ENCODE data around the gene CBS. TPM values are rescaled to one million over a fixed set of nuclear protein-coding genes. Genes with fewer than 3 reads are reported as not detected.

Gene CBS
- total and polyA plus RNA-seq, 2 donors (not counting 1 experiment from before 2014, with no cell fraction given) = 0.15 to 2.0 TPM

DNA sequence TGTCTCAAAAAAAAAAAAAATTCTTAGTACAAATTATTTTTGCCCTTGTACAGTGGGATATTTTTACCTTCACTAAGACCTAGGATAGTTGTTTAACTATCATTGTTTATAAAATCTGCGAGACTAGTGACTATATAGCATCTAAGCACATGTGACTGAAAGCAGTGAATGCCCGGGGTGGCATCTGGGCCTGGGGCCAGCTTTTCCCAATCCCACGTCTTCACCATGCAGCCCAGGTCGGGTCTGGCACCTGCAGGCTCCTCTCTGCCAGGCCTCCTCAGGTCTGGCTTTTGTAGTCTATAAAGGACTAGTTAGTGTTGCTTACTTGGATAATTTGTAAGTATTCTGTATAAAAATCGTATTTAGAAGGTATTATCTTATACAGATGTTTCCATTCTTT is 40.8 kb downstream of the CBS start:
- no peaks in the 10 kb centered on the region for H3K4me1 Mint-ChIP-seq
- WGBS (ENCODE audit: insufficient coverage) = 100% methylated on average over 1 of the region's 5 CpGs
- H3K4me1 ChIP-seq (ENCODE audit: control insufficient read depth in 2 of 2, insufficient read depth in 2 of 2, low read length in 2 of 2) = no peaks in the 10 kb centered on the region
- ATAC-seq (ENCODE audit: low read depth) (no peak), DNase-seq (no peak)
- no peak overlapping the region for H3K4me3 ChIP-seq (ENCODE audit: control extremely low read depth in 1 of 5, extremely low read depth in 1 of 5, insufficient read depth in 1 of 5, low read depth in 2 of 5, low read length in 4 of 5)
- no peak overlapping the region for H3K9ac ChIP-seq (ENCODE audit: low read length)
- TF ChIP-seq, protein P1, sequence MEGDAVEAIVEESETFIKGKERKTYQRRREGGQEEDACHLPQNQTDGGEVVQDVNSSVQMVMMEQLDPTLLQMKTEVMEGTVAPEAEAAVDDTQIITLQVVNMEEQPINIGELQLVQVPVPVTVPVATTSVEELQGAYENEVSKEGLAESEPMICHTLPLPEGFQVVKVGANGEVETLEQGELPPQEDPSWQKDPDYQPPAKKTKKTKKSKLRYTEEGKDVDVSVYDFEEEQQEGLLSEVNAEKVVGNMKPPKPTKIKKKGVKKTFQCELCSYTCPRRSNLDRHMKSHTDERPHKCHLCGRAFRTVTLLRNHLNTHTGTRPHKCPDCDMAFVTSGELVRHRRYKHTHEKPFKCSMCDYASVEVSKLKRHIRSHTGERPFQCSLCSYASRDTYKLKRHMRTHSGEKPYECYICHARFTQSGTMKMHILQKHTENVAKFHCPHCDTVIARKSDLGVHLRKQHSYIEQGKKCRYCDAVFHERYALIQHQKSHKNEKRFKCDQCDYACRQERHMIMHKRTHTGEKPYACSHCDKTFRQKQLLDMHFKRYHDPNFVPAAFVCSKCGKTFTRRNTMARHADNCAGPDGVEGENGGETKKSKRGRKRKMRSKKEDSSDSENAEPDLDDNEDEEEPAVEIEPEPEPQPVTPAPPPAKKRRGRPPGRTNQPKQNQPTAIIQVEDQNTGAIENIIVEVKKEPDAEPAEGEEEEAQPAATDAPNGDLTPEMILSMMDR (IDR thresholded peaks at IDR 0.05) = no peak
- TF ChIP-seq EZH2 (IDR thresholded peaks at IDR 0.05; ENCODE audit: borderline replicate concordance, insufficient read depth, low read depth, low read length, poor library complexity, severe bottlenecking) = no peak
- no peak overlapping the region for H3K4me3 Mint-ChIP-seq
- H2AFZ ChIP-seq (ENCODE audit: insufficient read depth, low read depth, low read length, poor library complexity, severe bottlenecking) = no peak overlapping the region
- H3K36me3 ChIP-seq (replicated peaks in 1 of 2; ENCODE audit: control extremely low read depth in 1 of 2, control insufficient read depth in 1 of 2, extremely low read depth in 1 of 2, insufficient read depth in 2 of 2, low read length in 1 of 2) = peaks cover 1 to 17% of the 10 kb centered on the region in 2 experiments
- H3K27ac Mint-ChIP-seq = no peak overlapping the region
- H3K9me3 Mint-ChIP-seq (ENCODE audit: insufficient read depth) = no peaks in the 10 kb centered on the region
- no peaks in the 10 kb centered on the region for H3K27me3 ChIP-seq (replicated peaks in 1 of 4; ENCODE audit: control extremely low read depth in 1 of 4, control insufficient read depth in 3 of 4, insufficient read depth in 4 of 4, low read length in 3 of 4)
- no peaks in the 10 kb centered on the region for H3K9me3 ChIP-seq (ENCODE audit: control extremely low read depth in 1 of 3, control insufficient read depth in 2 of 3, insufficient read depth in 1 of 3, low read length in 2 of 3)
- H3K4me2 ChIP-seq (replicated peaks; ENCODE audit: low read depth, low read length, poor library complexity, severe bottlenecking) = no peak overlapping the region
- intact Hi-C loops (cut with micrococcal nuclease) = no loop called here
- POLR2A ChIA-PET = no interaction called here
- no peaks in the 10 kb centered on the region for H3K79me2 ChIP-seq (ENCODE audit: control insufficient read depth, insufficient read depth, low read length)
- no peak overlapping the region for H3K27ac ChIP-seq (ENCODE audit: low read length in 2 of 2)
- CTCF ChIA-PET = no interaction called here
- no peaks in the 10 kb centered on the region for H4K20me1 ChIP-seq (ENCODE audit: control insufficient read depth, insufficient read depth, low read length, poor library complexity, severe bottlenecking)
- H3K27me3 Mint-ChIP-seq = no peaks in the 10 kb centered on the region

DNA sequence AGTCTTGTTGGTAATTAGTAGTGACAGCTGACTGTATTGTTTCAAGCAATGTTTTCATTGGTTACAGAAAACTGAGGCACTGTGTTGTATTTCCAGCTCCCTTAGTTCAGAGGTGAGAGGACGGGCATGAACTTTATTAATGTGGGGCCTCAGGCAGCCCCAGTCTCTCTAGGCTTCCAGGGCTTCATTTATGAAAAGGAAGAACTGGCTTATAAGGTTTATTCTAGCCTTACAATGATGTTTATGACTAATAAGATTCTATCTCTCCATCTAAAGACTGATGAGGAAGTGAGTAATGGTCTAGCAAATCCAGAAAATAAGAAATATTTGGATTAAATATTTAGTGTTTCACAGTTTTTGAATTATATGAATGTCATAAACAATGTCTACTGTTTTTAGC is 41.5 kb downstream of the CBS start:
- ATAC-seq (ENCODE audit: low read depth) (no peak), DNase-seq (no peak)
- CTCF ChIA-PET = no interaction called here
- Mint-ChIP-seq H3K4me3 (no peak overlapping the region), H3K4me1 (no peaks in the 10 kb centered on the region), H3K9me3 (ENCODE audit: insufficient read depth) (no peaks in the 10 kb centered on the region), H3K27ac (no peak overlapping the region), H3K27me3 (no peaks in the 10 kb centered on the region)
- no peaks in the 10 kb centered on the region for H4K20me1 ChIP-seq (ENCODE audit: control insufficient read depth, insufficient read depth, low read length, poor library complexity, severe bottlenecking)
- WGBS (ENCODE audit: insufficient coverage) = no CpG with 5 or more reads among the region's 1 CpG
- H3K36me3 ChIP-seq (replicated peaks in 1 of 2; ENCODE audit: control extremely low read depth in 1 of 2, control insufficient read depth in 1 of 2, extremely low read depth in 1 of 2, insufficient read depth in 2 of 2, low read length in 1 of 2) = peaks cover 1 to 20% of the 10 kb centered on the region in 2 experiments
- H3K4me2 ChIP-seq (replicated peaks; ENCODE audit: low read depth, low read length, poor library complexity, severe bottlenecking) = no peak overlapping the region
- H3K4me3 ChIP-seq (ENCODE audit: control extremely low read depth in 1 of 5, extremely low read depth in 1 of 5, insufficient read depth in 1 of 5, low read depth in 2 of 5, low read length in 4 of 5) = no peak overlapping the region
- intact Hi-C loops (cut with micrococcal nuclease) = no loop called here
- H3K9me3 ChIP-seq (ENCODE audit: control extremely low read depth in 1 of 3, control insufficient read depth in 2 of 3, insufficient read depth in 1 of 3, low read length in 2 of 3) = no peaks in the 10 kb centered on the region
- H3K27me3 ChIP-seq (replicated peaks in 1 of 4; ENCODE audit: control extremely low read depth in 1 of 4, control insufficient read depth in 3 of 4, insufficient read depth in 4 of 4, low read length in 3 of 4) = no peaks in the 10 kb centered on the region
- TF ChIP-seq, protein P1 (IDR thresholded peaks at IDR 0.05) = no peak
- TF ChIP-seq EZH2 (IDR thresholded peaks at IDR 0.05; ENCODE audit: borderline replicate concordance, insufficient read depth, low read depth, low read length, poor library complexity, severe bottlenecking) = no peak
- H3K79me2 ChIP-seq (ENCODE audit: control insufficient read depth, insufficient read depth, low read length) = no peaks in the 10 kb centered on the region
- H3K4me1 ChIP-seq (ENCODE audit: control insufficient read depth in 2 of 2, insufficient read depth in 2 of 2, low read length in 2 of 2) = no peaks in the 10 kb centered on the region
- H3K9ac ChIP-seq (ENCODE audit: low read length) = no peak overlapping the region
- H3K27ac ChIP-seq (ENCODE audit: low read length in 2 of 2) = no peak overlapping the region
- no peak overlapping the region for H2AFZ ChIP-seq (ENCODE audit: insufficient read depth, low read depth, low read length, poor library complexity, severe bottlenecking)
- POLR2A ChIA-PET = no interaction called here
